Gastrocnemius medialis (tissue), 4 donors: ENCODE data around the gene SLC25A48. TPM values are rescaled to one million over a fixed set of nuclear protein-coding genes. Genes with fewer than 3 reads are reported as not detected.

Experiments
- ATAC-seq, 2 donors: fragments of 150-250 bp; one replicate each; pipeline ENCODE4 v1.9.1; 2016
- DNase-seq, 2 donors: peaks; one replicate each; pipeline ENCODE4 v3.0.0-alpha.2; 2019
- H3K27ac ChIP-seq, 4 donors: fragments of 200-600 bp; sonication (generic); 1 replicate in 1 of 4; 2 replicates in 3 of 4; pipeline ENCODE4 v1.5.1; 2016 to 2018; ENCODE audit warnings: mild to moderate bottlenecking in 2 of 4, moderate library complexity in 1 of 4
- H3K27me3 ChIP-seq, 3 donors: fragments of 200-600 bp; sonication (generic) in 2 of 3; 1 replicate in 1 of 3; 2 replicates in 2 of 3; pipeline versions ENCODE4 v1.5.1 to v1.6.0; 2016 to 2019; ENCODE audit warnings: mild to moderate bottlenecking in 1 of 3, moderate library complexity in 1 of 3
- H3K36me3 ChIP-seq, 2 donors: fragments of 200-600 bp; sonication (generic) in 1 of 2; one replicate each; pipeline ENCODE4 v1.5.1; 2017 to 2018
- H3K4me1 ChIP-seq, 2 donors: fragments of 200-600 bp; sonication (generic) in 1 of 2; one replicate each; pipeline ENCODE4 v1.5.1; 2016 to 2017; ENCODE audit warnings: mild to moderate bottlenecking in 2 of 2
- H3K4me3 ChIP-seq, 4 donors: fragments of 200-600 bp; sonication (generic) in 3 of 4; 1 replicate in 1 of 4; 2 replicates in 3 of 4; pipeline ENCODE4 v1.5.1; 2016 to 2019; ENCODE audit warnings: mild to moderate bottlenecking in 2 of 4
- H3K9me3 ChIP-seq, 3 donors: fragments of 200-600 bp; sonication (generic) in 2 of 3; 1 replicate in 1 of 3; 2 replicates in 2 of 3; pipeline ENCODE4 v1.5.1; 2016 to 2019
- CTCF ChIP-seq, 5 experiments: fragments of 450-650 bp in 3 of 5; fragments of 200-600 bp in 2 of 5; sonication (generic) in 2 of 5; IDR thresholded peaks in 4 of 5; conservative IDR thresholded peaks in 1 of 5; 1 replicate in 4 of 5; 2 replicates in 1 of 5; pipeline ENCODE4 v1.5.1; 2016 to 2019; ENCODE audit warnings: antibody characterized with exemption in 5 of 5, mild to moderate bottlenecking in 3 of 5, moderate library complexity in 3 of 5
- POLR2A ChIP-seq, 2 donors: fragments of 450-650 bp; IDR thresholded peaks; one replicate each; pipeline ENCODE4 v1.6.1; 2017; ENCODE audit warnings: antibody characterized with exemption in 2 of 2, mild to moderate bottlenecking in 2 of 2, moderate library complexity in 2 of 2
- in situ Hi-C, 4 donors: fragments of 200-750 bp; cut with MboI; loops; one replicate each; pipeline versions ENCODE4 v1.15.0 to v1.8.0; 2017; ENCODE audit warnings: low sequenced_read_pairs in 4 of 4
- intact Hi-C: fragments of 100-400 bp; cut with DNase I; formaldehyde crosslinking; loops from one replicate; pipeline ENCODE4 v1.15.1; 2023; ENCODE audit warnings: low total_unique reads
- total RNA-seq, 4 donors: library from RNA; depleted of rRNA; stranded (reverse); fragments of >200 nt; gene quantifications; one replicate each; pipeline versions ENCODE4 v1.1.0 to v1.2.3, GENCODE V29; 2016

SLC25A48 gene
- total RNA-seq, 4 donors from 2014 or later: 0.56 to 5.2 (median 2.4) TPM

GRCh38 chr5:135813758-135814157 lies 20.7 kb upstream of the SLC25A48 start:
- no peak for ATAC-seq
- Histone ChIP-seq H3K27ac (no peak overlapping the region), H3K4me3 (no peak overlapping the region), H3K36me3 (no peaks in the 10 kb centered on the region), H3K27me3 (no peaks in the 10 kb centered on the region), H3K4me1 (peaks cover 0 to 13% of the 10 kb centered on the region in 2 donors), H3K9me3 (no peaks in the 10 kb centered on the region)
- TF ChIP-seq POLR2A (IDR thresholded peaks at IDR 0.05) (no peak), CTCF (IDR thresholded peaks at IDR 0.05 in 4 of 5, conservative IDR thresholded peaks at IDR 0.05 in 1 of 5) (no peak)
- intact Hi-C loops (no loop called here), in situ Hi-C loops (no loop called here)
- DNase-seq: no peak

GRCh38 chr5:135814316-135814715 lies 20.1 kb upstream of the SLC25A48 start:
- no peak for TF ChIP-seq POLR2A (IDR thresholded peaks at IDR 0.05)
- no peak for TF ChIP-seq CTCF (IDR thresholded peaks at IDR 0.05 in 4 of 5, conservative IDR thresholded peaks at IDR 0.05 in 1 of 5)
- in situ Hi-C loops (no loop called here), intact Hi-C loops (no loop called here)
- Histone ChIP-seq H3K4me1 (peaks cover 0 to 13% of the 10 kb centered on the region in 2 donors), H3K27me3 (no peaks in the 10 kb centered on the region), H3K36me3 (no peaks in the 10 kb centered on the region), H3K9me3 (no peaks in the 10 kb centered on the region), H3K4me3 (no peak overlapping the region), H3K27ac (no peak overlapping the region)
- peak; percentile 25 to 65 for ATAC-seq
- DNase-seq: peak in 1 of 2 donors; percentile 31

- no peak for TF ChIP-seq POLR2A (IDR thresholded peaks at IDR 0.05)
- no peak for TF ChIP-seq CTCF (IDR thresholded peaks at IDR 0.05 in 4 of 5, conservative IDR thresholded peaks at IDR 0.05 in 1 of 5)
- Histone ChIP-seq H3K9me3 (no peaks in the 10 kb centered on the region), H3K27me3 (no peaks in the 10 kb centered on the region), H3K4me3 (no peak overlapping the region), H3K4me1 (peaks cover 0 to 10% of the 10 kb centered on the region in 2 donors), H3K36me3 (no peaks in the 10 kb centered on the region), H3K27ac (no peak overlapping the region)
- in situ Hi-C loops (no loop called here), intact Hi-C loops (no loop called here)
- DNase-seq (no peak), ATAC-seq (no peak)
Measured at GRCh38 chr5:135814812-135815211, 19.7 kb upstream of the SLC25A48 start.

- in situ Hi-C loops: loop anchor here in 1 of 4 donors (5.0 kb wide), 1 partner anchor 264 kb away; no protein-coding TSS in a partner anchor
- no peaks in the 10 kb centered on the region for H3K9me3 ChIP-seq
- no peak overlapping the region for H3K4me3 ChIP-seq
- no peaks in the 10 kb centered on the region for H3K36me3 ChIP-seq
- H3K27ac ChIP-seq: no peak overlapping the region
- TF ChIP-seq CTCF (IDR thresholded peaks at IDR 0.05 in 4 of 5, conservative IDR thresholded peaks at IDR 0.05 in 1 of 5) (no peak), POLR2A (IDR thresholded peaks at IDR 0.05) (no peak)
- H3K4me1 ChIP-seq: no peaks in the 10 kb centered on the region
- no peaks in the 10 kb centered on the region for H3K27me3 ChIP-seq
- intact Hi-C loops: no loop called here
- no peak for DNase-seq
- no peak for ATAC-seq
Measured at GRCh38 chr5:135821061-135821801, 13.2 kb upstream of the SLC25A48 start.
